GDM1 (cell line): Measurements from ENCODE around the gene MSN.
"Not testable (repeated sequence)": the region's sequence is repeated elsewhere in the genome, so short reads cannot be mapped to it uniquely, and the experiment has no call there.

ENCODE experiments used
- DNase-seq: peaks from one replicate; lab custom pipeline; 2025; lab: John Stamatoyannopoulos, UW

Gene MSN

DNA sequence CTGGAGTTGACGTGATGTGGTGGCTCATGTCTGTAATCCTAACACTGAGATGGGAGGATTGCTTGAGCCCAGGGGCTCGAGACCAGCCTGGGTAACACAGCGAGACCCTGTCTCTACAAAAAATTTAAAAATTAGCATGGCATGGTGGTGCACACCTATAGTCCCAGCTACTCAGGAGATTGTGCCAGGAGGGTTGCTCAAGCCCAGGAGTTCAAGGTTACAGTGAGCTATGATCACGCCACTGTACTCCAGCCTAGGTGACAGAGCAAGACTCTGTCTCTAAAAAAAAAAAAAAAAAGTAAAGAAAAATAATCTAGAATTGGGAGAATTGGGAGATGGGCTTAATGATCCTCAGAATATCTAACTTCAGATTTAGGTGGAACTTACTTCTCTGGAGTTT, 51.1 kb downstream of the MSN start:
- no peak for DNase-seq

DNA sequence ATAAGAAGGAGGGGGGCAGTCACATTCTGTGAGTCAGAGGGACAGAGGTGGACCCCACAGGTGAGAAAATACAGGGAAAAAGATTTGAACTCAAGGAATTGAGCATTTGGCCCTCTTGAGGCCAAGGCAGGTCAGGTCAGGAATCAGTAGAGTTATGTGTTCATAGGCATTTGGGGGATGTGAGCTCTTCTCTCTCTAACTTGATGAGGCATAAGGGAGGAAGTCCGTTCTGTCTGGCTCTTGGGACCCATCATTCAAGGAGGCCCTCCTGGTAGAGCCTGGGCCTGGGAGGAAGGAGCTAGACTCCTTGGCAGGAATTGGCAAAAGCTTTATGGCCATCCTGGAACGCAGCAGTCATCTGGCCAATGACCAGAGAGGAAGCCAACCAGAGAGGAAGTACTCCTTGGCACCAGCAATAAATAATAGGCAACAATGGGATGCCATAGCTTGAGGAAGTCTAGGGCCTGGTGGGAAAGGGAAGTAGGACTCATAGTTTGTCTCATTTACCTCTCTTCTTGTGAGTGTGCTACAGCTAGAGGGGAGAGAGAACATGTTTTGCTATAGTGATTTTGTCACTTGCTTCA, 53.0 kb downstream of the MSN start:
- DNase-seq = peak; percentile 78

DNA sequence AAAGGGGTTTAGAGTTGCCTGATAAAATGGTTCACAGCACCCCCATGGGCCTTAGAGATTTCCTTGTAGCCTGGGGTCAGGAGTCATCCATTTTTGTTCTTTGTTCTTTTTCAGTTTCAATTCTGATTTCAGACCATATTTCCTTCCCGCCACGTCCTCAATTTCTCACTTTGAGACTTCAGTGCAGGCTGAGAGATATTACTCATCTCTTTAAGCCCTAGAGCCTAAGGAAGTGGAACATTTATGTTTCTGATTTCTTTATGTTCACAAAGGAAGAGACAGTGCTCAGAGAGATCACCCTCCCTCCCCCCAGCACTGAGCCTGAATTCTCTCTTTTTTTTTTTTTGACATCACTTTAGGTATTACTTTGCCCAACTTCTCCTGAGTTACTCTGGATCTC, 56.3 kb downstream of the MSN start:
- DNase-seq = no peak

DNA sequence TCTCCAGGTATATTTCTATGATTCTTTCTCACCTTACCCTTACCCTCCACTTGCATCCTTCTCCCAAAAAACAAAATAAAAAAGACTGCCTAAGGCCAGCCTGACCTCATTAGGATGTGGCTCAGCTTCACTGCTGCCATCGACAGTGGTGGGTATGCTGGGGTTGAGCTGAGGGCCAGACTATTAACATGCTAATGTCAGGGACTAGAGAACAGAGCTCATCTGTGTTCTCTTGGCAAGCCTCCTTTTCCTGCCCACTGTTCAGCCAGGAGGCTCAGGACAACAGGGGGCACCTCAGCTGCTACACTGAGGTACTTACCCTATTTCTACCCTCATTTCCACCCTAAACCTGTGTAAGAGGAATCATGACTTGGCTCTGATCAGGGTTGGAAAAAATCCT, 59.3 kb downstream of the MSN start:
- DNase-seq = no peak

DNA sequence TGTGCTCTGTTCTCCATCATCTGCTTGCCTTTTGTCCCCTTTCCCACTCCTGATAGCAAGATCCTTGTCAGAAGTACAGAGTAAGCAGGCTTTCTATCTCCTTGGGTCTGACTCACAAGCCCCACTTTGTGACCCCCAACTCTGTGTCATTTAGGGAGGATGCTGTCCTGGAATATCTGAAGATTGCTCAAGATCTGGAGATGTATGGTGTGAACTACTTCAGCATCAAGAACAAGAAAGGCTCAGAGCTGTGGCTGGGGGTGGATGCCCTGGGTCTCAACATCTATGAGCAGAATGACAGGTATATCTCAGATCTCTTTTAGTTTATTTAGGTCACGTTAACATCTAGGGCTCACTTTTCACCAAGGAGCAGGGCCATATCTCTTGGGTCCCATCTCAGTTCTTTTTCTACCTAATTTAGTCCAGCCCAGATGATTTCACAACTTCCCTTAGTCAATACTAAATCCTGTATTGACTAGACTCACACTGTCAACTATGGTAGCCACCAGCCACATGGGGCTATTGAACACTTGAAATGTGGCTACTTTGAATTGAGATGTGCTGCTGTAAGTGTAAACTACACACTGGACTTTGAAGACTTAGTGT, 64.3 kb downstream of the MSN start:
- DNase-seq = no peak

DNA sequence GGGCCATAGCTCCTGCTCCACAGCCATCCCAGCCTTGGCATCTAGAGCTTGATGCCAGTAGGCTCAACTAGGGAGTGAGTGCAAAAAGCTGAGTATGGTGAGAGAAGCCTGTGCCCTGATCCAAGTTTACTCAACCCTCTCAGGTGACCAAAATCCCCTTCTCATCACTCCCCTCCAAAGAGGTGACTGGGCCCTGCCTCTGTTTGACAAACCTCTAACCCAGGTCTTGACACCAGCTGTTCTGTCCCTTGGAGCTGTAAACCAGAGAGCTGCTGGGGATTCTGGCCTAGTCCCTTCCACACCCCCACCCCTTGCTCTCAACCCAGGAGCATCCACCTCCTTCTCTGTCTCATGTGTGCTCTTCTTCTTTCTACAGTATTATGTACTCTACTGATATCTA, 73.5 kb downstream of the MSN start:
- no peak for DNase-seq

DNA sequence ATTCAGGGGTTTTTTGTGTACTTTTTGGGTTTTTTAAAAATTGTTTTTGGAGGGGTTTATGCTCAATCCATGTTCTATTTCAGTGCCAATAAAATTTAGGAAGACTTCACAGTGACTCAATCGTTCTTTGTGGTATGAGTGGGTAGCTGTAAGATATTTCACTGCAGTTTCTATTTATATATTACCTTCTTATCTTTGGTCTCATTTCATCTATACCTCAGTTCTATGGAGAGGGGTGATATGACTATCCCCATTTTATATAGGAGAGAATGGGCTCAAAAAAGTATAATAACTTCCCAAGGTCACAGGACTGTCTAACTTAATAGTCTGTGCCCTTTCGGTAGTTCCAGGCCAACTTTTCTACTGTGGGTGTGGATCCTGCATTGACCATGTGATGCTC, 74.4 kb downstream of the MSN start:
- DNase-seq = no peak

DNA sequence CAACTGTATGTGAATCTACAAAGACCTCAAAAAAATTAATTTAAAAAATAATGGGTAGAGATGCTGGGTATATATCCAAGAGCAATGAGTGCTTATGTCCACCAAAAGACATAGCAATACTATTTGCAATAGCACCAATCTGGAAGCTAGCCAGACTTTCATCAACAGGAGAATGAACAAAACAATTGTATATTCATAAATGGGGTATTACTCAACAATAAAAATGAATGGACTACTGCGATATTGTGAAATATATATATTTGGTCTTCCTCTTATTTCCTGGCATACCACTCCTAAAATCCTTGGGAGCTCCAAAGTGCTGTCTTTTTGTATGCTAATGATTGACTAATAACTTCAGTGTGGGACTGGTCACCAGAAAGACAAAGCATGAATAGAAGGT, 77.5 kb downstream of the MSN start:
- DNase-seq = no peak

DNA sequence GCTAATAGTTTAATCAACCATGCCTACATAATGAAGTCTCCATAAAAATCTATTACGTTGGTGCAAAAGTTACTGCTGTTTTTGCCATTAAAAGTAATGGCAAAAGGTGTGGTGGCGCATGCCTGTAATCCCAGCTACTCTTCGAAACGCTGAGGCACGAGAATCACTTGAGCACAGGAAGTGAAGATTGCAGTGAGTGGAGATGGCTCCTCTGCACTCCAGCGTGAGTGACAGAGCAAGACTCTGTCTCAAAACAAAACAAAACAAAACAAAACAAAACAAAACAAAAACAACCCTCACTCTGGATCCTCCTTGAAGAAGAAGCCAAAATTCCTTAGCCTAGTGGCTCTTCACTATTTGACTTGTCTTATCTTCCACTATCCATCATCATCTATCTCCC, 78.0 kb downstream of the MSN start:
- DNase-seq = no peak

DNA sequence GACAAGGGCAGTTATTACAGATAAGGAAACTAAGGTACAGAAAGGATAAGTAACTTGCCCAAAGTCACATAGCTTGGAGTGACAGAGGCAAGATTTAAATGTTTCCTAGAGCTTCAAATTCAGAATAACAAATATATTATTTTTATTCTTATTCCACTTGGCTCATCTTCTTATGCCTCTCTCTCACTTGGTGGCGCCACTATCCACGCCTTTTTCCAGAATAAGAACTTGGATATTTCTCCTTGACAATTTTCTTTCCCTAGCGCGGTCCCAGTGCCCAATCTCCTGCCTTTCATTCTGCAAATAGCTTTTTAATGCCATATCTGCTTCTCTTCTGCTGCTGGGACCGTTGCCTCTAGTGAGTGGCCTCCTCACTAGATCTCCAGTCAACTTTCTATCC, 78.5 kb downstream of the MSN start:
- peak; percentile 55 for DNase-seq

DNA sequence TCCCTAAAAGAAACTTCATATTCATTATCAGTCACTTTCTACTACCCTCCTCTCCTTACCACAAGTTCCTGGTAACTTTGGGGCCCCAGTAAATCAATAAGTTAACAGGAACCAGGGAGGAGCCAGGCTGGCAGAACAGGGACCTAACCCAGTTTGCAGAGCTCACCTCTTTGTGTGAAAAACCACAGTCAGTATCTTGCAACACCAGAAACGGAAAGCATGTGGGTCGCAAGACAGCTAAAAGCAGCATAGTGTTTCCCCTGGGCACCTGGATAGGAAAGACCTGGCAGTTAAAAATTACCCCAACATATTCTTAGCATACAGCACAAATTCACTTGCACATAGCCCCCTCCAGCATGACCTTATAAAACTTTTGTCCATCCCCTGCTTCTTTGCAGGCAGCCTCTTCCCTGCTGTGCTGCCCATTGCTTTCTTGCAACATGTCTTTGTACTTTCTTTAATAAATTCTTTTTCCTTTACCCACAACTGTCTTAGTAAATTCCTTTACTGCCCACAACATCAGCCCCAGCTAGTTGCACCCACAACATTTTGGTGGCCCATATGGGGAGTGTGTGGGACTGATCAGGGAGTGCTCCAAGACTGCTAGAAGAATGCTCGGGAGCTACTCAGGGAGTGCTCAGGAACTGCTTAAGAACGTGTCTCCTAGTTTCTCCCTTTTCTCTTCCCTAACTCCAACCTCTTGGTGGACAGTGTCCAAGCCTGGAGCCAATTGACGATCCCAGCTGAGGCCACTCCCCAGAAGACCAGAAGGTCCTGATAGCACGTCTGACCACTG, 83.4 kb downstream of the MSN start:
- DNase-seq = peak; percentile 93

DNA sequence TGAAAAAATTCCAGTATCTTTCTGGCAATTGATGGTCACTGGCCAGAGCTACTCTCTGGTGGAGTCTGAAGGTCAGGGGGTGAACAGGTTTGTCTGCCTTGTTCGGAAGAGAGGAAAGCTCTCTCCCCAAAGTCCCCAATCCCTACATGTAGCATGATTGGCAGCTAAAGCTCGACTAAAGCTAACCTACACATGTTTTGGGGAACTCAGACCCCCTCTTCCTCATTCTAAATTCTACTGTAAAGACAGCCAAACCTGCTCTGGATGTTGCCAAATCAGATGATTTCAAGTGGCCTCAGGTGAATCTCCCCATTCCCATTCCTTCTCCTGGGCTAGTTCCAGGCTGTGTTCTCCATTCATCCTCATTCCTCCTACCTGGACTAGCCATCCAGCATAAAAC, 84.1 kb downstream of the MSN start:
- DNase-seq = peak; percentile 25

DNA sequence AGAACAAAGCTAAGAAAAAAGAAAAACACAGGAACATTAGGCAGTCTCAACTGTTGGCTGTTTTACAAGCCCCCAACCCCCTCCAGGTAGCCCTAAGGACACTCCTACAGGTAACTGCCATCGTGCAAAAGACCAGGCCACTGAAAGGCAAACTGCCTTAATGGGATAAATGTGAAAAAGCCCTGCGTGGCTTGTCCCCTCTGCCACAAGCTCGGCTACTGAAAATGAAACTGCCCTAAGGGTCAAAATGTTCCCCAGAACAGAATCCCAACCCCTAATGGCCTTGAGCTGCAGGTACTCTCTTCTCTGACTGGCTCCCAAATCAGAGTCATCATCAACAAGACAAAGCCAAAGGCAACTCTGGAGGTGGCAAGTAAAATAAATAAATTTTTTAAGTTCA, 84.8 kb downstream of the MSN start:
- DNase-seq = no peak

DNA sequence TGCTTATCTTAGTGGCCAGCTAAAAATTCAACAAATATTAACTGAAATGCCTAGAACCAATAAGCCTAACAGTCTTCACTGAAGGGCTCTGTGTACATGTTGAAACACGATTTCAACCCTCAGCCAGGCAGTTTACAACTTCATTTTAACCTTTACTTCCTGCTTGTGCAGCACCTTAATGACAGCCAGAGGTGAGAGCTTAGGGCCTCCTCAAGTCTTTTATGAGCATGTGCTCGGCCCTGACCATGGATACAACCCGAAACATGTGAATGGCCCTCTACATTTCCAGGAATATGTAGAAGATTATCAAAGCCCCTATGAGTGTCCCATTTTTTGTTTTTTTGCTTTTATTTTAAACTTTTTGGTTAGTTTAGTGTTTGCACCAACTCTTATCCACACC, 88.3 kb downstream of the MSN start:
- no peak for DNase-seq

DNA sequence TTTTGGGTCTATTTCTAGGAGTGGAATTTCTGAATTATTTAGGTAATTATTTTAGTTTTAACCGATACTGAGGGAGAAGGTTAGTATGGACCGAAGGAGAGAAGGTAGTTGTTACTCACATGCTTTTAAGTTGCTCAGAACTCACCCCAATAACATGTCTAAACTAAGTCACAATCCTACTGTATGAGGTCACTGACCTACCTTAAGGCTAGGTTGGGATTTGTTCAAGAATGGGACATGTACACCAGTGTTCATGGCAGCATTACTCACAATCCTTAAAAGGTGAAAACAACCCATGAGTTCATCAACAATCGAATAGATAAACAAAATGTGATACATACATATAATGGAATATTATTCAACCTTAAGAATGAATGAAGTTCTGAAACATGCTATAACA, 90.5 kb downstream of the MSN start:
- DNase-seq = no peak

DNA sequence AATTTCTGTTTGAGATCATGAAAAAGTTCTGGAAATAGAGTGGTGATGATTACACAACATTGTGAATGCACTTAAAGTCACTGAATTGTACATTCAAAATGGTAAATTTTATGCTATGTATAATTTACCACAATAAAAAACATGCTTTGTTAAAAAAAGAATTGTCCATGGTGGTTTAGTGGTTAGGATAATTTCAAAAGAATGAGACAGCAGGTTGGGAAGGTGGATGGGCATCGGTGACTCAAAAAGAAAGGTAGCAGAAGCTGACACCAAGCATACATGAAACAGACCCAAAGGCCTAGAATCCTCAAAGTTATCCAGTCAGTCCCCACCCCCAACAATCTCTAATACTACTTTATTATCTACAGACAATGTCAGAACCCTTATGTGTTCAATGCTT, 91.1 kb downstream of the MSN start:
- no peak for DNase-seq

DNA sequence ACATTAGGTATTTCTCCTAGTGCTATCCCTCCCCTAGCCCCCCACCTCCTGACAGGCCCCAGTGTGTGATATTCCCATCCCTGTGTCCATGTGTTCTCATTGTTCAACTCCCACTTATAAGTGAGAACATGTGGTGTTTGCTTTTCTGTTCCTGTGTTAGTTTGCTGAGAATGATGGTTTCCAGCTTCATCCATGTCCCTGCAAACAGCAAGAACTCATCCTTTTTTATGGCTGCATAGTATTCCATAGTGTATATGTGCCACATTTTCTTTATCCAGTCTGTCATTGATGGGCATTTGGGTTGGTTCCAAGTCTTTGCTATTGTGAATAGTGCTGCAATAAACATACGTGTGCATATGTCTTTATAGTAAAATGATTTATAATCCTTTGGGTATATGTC, 92.1 kb downstream of the MSN start:
- DNase-seq = not testable (repeated sequence)

DNA sequence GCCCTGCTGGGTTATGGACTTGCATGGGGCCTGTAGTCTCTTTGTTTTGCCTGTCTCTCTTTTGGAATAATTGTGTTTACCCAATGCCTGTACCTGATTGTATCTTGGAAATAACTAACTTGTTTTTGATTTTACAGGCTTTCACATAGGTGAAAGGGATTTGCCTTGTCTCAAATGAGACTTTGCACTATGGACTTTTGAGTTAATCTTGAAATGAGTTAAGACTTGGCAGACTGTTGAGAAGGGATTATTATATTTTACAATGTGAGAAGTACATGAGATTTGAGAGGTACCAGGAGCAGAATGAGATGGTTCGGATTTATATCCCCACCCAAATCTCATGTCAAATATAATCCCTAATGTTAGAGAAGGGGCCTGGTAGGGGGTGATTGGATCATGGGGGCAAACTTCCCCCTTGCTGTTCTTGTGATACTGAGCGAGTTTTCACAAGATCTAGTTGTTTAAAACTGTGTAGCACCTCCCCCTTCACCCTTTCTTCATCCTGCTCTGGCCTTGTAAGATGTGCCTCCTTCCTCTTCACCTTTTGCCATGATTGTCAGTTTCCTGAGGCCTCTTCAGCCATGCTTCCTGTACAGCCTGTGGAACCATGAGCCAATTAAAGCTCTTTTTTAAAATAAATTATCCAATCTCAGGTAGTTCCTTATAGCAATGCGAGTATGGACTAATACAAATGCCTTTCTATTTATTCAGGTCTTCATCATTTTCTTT, 102.3 kb downstream of the MSN start:
- peak; percentile 12 for DNase-seq

DNA sequence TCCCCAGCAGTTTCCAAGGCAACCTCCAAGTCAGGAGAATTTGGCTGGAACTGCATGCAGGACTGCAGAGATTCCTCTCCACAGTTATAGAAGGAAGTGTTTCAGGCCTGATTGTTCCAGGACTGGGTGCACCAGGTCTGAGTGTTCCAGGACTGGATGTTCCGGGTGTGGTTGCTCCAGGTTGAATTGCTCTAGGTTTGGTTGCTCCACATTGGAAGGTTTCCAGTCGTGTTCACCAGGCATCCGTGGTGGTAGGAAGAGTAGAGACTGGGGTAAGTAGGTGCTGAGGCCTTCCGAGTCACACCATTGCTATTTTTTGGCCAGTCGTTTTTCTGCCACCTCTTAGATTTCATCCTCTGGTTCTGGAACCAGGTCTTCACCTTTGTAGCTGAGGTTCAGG, 105.4 kb downstream of the MSN start:
- DNase-seq = no peak

DNA sequence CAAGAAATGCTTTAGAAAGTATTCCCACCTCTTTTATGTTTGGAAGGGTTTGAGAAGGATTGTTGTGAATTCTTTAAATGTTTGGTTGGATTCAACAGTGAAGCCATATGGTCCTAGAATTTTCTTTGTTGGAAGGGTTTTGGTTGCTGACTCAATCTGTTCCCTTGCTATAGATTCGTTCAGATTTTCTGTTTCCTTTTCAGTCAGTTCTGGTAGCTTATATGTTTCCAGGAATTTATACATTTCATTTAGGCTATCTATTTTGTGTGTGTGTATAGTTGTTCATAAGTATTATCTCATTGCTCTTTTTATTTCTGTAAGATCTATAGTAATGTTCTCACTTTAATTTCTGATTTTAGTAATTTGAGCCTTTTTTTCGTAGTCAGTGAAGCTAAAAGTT, 114.4 kb downstream of the MSN start:
- no peak for DNase-seq

DNA sequence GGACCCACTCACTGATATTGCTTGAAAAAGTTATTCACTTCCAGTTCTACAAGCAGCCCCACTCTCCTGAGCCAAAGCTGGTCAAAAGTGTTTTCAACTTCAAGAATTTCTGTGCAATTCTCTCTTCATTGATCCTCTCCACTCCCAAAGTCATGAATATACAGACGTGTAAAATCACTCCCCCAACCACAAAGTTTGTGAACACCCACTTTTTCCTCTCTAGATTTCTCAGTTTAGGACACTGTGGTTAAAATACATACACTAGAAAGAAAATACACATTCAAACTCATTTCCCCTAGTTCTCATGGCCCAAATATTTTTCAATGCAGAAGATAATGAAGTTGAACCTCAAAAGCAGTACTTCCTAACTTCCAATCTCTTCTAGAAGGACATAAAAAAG, 116.3 kb downstream of the MSN start:
- no peak for DNase-seq
